Activated naive CD8-positive, alpha-beta T cell treated with anti-CD3 and anti-CD28 coated beads for 36 hours (primary cell): Measurements from ENCODE around the gene LRIF1. TPM values are rescaled to one million over a fixed set of nuclear protein-coding genes. Genes with fewer than 3 reads are reported as not detected.
"Not testable (repeated sequence)": the region's sequence is repeated elsewhere in the genome, so short reads cannot be mapped to it uniquely, and the experiment has no call there.

ENCODE experiments used
- DNase-seq: peaks from one replicate; pipeline ENCODE4 v3.0.0; 2021
- H3K27ac Mint-ChIP-seq: one replicate; pipeline ENCODE4 v1.8.0; 2022; ENCODE audit warnings: mild to moderate bottlenecking, moderate library complexity, mixed read lengths
- H3K27me3 Mint-ChIP-seq: one replicate; pipeline ENCODE4 v1.8.0; 2022; ENCODE audit warnings: mild to moderate bottlenecking, mixed read lengths
- H3K36me3 Mint-ChIP-seq: one replicate; pipeline ENCODE4 v1.8.0; 2021; ENCODE audit warnings: mild to moderate bottlenecking, mixed read lengths
- H3K4me1 Mint-ChIP-seq: one replicate; pipeline ENCODE4 v1.8.0; 2021; ENCODE audit warnings: mixed read lengths
- H3K4me3 Mint-ChIP-seq: one replicate; pipeline ENCODE4 v1.8.0; 2022; ENCODE audit warnings: mild to moderate bottlenecking, moderate library complexity, mixed read lengths
- H3K9me3 Mint-ChIP-seq: one replicate; pipeline ENCODE4 v1.8.0; 2022; ENCODE audit warnings: mixed read lengths
- total RNA-seq, 2 experiments: library from RNA; stranded (reverse); gene quantifications; one replicate each; pipeline ENCODE4 v1.2.3, GENCODE V29; 2021

The LRIF1 gene
- total RNA-seq, result 10 to 100 TPM; 14.6 TPM

- DNase-seq, result peak; percentile 100
- peaks cover 50% of the 10 kb centered on the region for H3K36me3 Mint-ChIP-seq
- peaks cover 28% of the 10 kb centered on the region for H3K9me3 Mint-ChIP-seq
- peak within 1 kb of the TSS; percentile 98 for H3K27ac Mint-ChIP-seq
- peak within 1 kb of the TSS; percentile 88 for H3K4me3 Mint-ChIP-seq
- peaks cover 27% of the 10 kb centered on the region for H3K4me1 Mint-ChIP-seq
- peaks cover 10% of the 10 kb centered on the region for H3K27me3 Mint-ChIP-seq
Measured at GRCh38 chr1:110963691-110964454, at the start of gene LRIF1. TSS of gene LRIF1 (minus strand) at chr1:110963922. CDS start at chr1:110963688, 234 bp downstream.

DNA sequence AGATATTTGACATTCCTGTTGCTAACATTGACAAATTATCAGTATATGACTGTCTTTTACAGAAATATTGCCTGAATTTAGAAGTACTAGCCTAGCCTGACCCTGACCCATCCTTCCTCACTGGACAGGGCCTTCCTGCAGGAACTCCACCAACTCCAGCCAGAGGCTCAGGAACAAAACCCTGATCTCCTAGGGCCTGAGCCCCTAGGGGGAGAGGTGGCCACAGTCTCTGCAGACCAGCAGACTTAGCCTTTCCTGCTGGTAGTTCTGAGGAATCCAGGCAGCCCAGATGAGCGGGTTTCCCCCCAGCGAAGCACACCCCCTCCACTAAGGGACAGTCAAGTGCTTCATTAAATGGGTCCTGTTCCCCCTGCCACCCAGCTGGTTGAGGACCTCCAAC is 44.3 kb upstream of the LRIF1 start:
- Mint-ChIP-seq H3K27me3 (peaks cover 47% of the 10 kb centered on the region), H3K27ac (no peak overlapping the region), H3K4me3 (no peak overlapping the region), H3K36me3 (peaks cover 8% of the 10 kb centered on the region), H3K9me3 (peaks cover 21% of the 10 kb centered on the region), H3K4me1 (no peaks in the 10 kb centered on the region)
- no peak for DNase-seq

GRCh38 chr1:111006556-111006955 is 42.8 kb upstream of the LRIF1 start:
- no peak for DNase-seq
- Mint-ChIP-seq H3K4me1 (no peaks in the 10 kb centered on the region), H3K36me3 (peaks cover 8% of the 10 kb centered on the region), H3K27me3 (peaks cover 51% of the 10 kb centered on the region), H3K27ac (no peak overlapping the region), H3K9me3 (peaks cover 17% of the 10 kb centered on the region), H3K4me3 (no peak overlapping the region)

DNA sequence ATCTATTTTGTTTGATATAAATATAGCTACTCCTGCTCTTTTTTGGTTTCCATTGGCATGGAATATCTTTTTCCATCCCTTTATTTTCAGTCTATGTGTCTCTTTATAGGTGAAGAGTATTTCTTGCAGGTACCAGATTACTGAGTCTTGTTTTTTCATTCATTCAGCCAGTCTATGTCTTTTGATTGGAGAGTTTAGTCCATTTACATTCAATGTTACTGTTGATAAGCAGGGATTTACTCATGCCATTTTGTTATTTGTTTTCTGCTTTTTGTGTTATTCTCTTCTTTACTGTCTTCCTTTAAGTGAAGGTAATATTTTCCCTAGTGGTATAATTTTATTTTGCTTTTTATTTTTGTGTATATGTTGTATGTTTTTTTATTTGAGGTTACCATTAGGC is 35.9 kb upstream of the LRIF1 start:
- H3K4me1 Mint-ChIP-seq, DNase-seq, H3K4me3 Mint-ChIP-seq, H3K27ac Mint-ChIP-seq, H3K36me3 Mint-ChIP-seq: not testable (repeated sequence)
- Mint-ChIP-seq H3K27me3 (peaks cover 52% of the 10 kb centered on the region), H3K9me3 (peaks cover 11% of the 10 kb centered on the region)

GRCh38 chr1:110992329-110992728 is 28.6 kb upstream of the LRIF1 start:
- H3K4me1 Mint-ChIP-seq, H3K4me3 Mint-ChIP-seq, H3K9me3 Mint-ChIP-seq, H3K36me3 Mint-ChIP-seq, H3K27me3 Mint-ChIP-seq, H3K27ac Mint-ChIP-seq, DNase-seq: not testable (repeated sequence)

GRCh38 chr1:110991295-110991694 is 27.6 kb upstream of the LRIF1 start:
- not testable (repeated sequence) for H3K27ac Mint-ChIP-seq, H3K4me1 Mint-ChIP-seq, H3K9me3 Mint-ChIP-seq, H3K36me3 Mint-ChIP-seq, H3K4me3 Mint-ChIP-seq, H3K27me3 Mint-ChIP-seq, DNase-seq

GRCh38 chr1:110990541-110990940 is 26.8 kb upstream of the LRIF1 start:
- Mint-ChIP-seq H3K27me3 (peaks cover 2% of the 10 kb centered on the region), H3K4me1 (peaks cover 4% of the 10 kb centered on the region), H3K27ac (no peak overlapping the region), H3K36me3 (peaks cover 3% of the 10 kb centered on the region), H3K9me3 (no peaks in the 10 kb centered on the region), H3K4me3 (no peak overlapping the region)
- no peak for DNase-seq

GRCh38 chr1:110986407-110986891 is 22.7 kb upstream of the LRIF1 start:
- H3K36me3 Mint-ChIP-seq, result peaks cover 5% of the 10 kb centered on the region
- DNase-seq, result no peak
- H3K27me3 Mint-ChIP-seq, result no peaks in the 10 kb centered on the region
- H3K27ac Mint-ChIP-seq, result no peak overlapping the region
- peaks cover 8% of the 10 kb centered on the region for H3K9me3 Mint-ChIP-seq
- H3K4me3 Mint-ChIP-seq, result no peak overlapping the region
- H3K4me1 Mint-ChIP-seq, result peaks cover 2% of the 10 kb centered on the region

- Mint-ChIP-seq H3K9me3 (peaks cover 14% of the 10 kb centered on the region), H3K4me3 (no peak overlapping the region), H3K27me3 (peaks cover 8% of the 10 kb centered on the region), H3K36me3 (peaks cover 2% of the 10 kb centered on the region), H3K4me1 (no peaks in the 10 kb centered on the region), H3K27ac (no peak overlapping the region)
- no peak for DNase-seq
Measured at GRCh38 chr1:110982320-110982719, 18.6 kb upstream of the LRIF1 start.

- Mint-ChIP-seq H3K27ac (no peak overlapping the region), H3K36me3 (peaks cover 1% of the 10 kb centered on the region), H3K27me3 (peaks cover 15% of the 10 kb centered on the region), H3K4me1 (no peaks in the 10 kb centered on the region), H3K4me3 (no peak overlapping the region), H3K9me3 (peaks cover 22% of the 10 kb centered on the region)
- no peak for DNase-seq
Measured at GRCh38 chr1:110979154-110979553, 15.4 kb upstream of the LRIF1 start.

- Mint-ChIP-seq H3K27ac (no peak overlapping the region), H3K9me3 (peaks cover 20% of the 10 kb centered on the region), H3K4me3 (no peak overlapping the region), H3K4me1 (no peaks in the 10 kb centered on the region), H3K36me3 (peaks cover 2% of the 10 kb centered on the region), H3K27me3 (peaks cover 26% of the 10 kb centered on the region)
- no peak for DNase-seq
Measured at GRCh38 chr1:110976089-110976488, 12.4 kb upstream of the LRIF1 start.

- no peak overlapping the region for H3K4me3 Mint-ChIP-seq
- no peaks in the 10 kb centered on the region for H3K4me1 Mint-ChIP-seq
Measured at GRCh38 chr1:110975265-110975664, 11.5 kb upstream of the LRIF1 start.

DNA sequence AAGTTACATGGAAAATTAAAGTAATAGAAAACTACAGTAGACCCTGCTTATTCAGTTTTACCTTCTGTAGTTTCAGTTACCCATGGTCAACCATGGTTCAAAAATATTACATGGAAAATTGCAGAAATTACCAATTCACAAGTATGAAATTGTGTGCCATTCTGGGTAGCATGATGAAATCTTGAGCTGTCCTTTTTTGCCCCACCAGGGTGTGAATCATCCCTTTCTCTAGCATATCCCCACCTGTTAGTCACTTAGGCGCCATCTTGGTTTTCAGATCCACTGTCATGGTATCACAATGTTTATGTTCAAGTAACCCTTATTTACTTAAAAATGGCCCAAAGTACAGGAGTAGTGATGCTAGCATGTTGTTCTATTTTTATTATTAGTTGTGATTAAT is 3.5 kb upstream of the LRIF1 start:
- Mint-ChIP-seq H3K36me3 (peaks cover 28% of the 10 kb centered on the region), H3K4me3 (no peak overlapping the region), H3K4me1 (peaks cover 16% of the 10 kb centered on the region), H3K27ac (no peak overlapping the region), H3K9me3 (peaks cover 26% of the 10 kb centered on the region), H3K27me3 (peaks cover 37% of the 10 kb centered on the region)
- no peak for DNase-seq

More at GRCh38 chr1:110975265-110975664, 11.5 kb upstream of the LRIF1 start:
- no peak overlapping the region for H3K27ac Mint-ChIP-seq
- peaks cover 17% of the 10 kb centered on the region for H3K9me3 Mint-ChIP-seq
- peaks cover 2% of the 10 kb centered on the region for H3K36me3 Mint-ChIP-seq
- peaks cover 31% of the 10 kb centered on the region for H3K27me3 Mint-ChIP-seq
- DNase-seq, result no peak

DNA sequence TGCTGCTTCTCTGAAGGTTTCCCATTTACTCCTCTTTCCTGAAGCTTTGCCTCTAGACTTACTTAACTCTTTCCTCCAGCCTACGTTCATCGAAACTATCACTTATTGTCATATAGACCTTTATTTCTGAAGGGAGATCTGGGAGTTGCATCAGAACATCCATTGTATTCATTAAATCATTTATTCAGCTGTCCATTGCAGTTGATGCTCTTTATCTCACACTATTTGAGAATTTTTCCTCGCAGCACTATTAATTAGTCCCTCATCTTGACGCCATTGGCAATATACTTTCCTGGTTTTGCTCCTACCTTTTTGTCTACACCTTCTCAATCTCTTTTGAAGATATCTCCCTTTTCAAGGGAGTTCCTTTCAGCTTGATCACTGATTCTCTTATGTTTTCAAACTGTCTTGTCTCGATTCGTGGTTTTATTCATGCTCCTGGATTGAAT is 757 bp upstream of the LRIF1 start:
- Mint-ChIP-seq H3K27ac (peak overlapping the region; percentile 98), H3K4me3 (peak overlapping the region; percentile 88), H3K27me3 (peaks cover 14% of the 10 kb centered on the region), H3K4me1 (peaks cover 27% of the 10 kb centered on the region), H3K36me3 (peaks cover 46% of the 10 kb centered on the region), H3K9me3 (peaks cover 28% of the 10 kb centered on the region)
- no peak for DNase-seq

DNA sequence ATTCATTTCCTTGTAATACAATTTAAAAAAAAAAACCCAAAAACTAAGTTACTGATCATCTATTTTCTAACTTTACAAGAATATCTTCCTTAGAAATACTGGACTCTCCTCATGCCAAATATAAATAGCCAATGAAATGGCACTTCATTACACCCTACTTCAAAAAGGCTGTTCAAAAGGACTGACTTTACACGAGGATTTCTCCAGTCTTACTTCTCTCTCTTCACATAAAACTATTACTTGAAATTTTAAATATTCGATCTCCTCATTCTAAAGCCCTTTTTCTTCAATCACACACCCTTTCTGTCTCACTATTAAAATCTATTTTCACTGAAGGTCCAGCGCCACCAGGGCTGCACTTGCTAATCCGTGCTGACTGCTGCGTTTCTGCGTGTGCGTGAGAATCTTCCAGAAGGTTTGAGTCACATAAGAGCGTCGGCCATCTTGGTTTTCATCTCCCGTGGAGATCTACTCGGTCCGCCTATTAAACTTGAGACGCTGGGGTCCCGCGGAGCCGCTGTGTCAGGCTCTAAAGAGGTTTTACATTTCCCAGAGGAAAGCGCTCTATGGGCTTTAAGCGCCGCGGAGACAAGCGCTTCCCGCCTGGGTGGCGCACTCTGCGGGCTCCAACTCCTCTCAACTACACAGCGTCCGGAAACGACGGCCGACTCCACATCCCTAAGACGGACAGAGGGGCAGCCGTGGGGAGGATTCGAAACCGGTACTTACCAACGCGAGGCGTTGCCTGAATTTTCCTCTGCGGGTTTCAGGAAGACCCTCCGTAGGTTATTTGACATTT is 631 bp downstream of the LRIF1 start:
- H3K36me3 Mint-ChIP-seq, result peaks cover 50% of the 10 kb centered on the region
- H3K27me3 Mint-ChIP-seq, result peaks cover 3% of the 10 kb centered on the region
- peaks cover 28% of the 10 kb centered on the region for H3K9me3 Mint-ChIP-seq
- H3K4me3 Mint-ChIP-seq, result peak overlapping the region; percentile 88
- peak; percentile 59 for DNase-seq
- H3K4me1 Mint-ChIP-seq, result peaks cover 27% of the 10 kb centered on the region
- H3K27ac Mint-ChIP-seq, result peak overlapping the region; percentile 98
